Measurements from ENCODE around the gene VAV2.
A peak's percentile ranks its signal among the peaks of the same experiment; 100 is the strongest.

Gene VAV2

DNA sequence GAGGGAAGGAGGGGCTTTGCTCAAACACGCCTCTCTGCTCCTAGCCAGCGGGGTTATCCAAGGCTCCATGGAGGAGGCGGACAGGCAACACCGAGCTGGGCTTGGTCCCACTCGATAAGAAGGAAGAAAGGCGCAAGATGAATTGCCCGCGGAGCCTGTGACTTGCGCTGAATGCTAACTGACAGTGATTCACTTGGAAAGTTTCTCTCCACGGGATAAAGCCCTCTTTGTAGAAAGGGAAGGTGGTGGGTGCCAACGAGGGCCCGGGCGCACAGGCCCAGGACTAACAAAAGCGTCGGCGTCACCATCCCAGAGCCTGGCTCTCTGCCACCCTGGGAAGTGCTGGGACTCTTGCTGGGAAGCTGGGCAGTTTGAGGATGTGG, 76.0 kb downstream of the VAV2 start:
- Histone ChIP-seq H3K4me3 (ENCODE audit: low read length in 2 of 2) (no peak overlapping the region), H2BK15ac (ENCODE audit: low read length) (no peak overlapping the region)
- no peak for DNase-seq (ENCODE audit: low spot score)

DNA sequence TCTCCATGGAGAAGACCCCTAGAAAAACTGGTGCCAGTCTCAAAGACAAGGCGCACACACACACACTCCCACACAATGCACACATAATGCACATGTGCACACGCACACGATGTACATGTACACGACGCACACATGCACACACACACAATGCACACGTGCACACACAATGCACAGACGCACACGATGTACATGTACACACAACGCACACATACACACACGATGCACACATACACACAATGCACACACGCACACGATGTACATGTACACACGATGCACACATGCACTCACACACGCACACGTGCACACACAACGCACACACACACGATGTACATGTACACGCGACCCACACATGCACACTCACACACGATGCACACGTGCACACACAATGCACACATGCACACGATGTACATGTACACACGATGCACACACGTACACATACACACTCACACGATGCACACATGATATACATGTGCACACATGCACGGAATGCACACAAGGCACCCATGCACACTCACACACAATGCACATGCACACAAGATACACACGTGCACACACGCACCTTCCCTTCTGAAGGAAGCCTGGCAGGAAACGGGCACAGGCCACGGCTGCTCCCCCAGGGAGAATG, 76.5 kb downstream of the VAV2 start:
- Histone ChIP-seq H2AK5ac (ENCODE audit: low read depth, low read length) (no peak overlapping the region), H2BK5ac (ENCODE audit: low read length) (no peak overlapping the region), H3K9ac (ENCODE audit: low read depth, low read length, poor library complexity) (peak overlapping the region; percentile 50), H4K91ac (ENCODE audit: low read depth, low read length, poor library complexity) (peak overlapping the region; percentile 28), H4K8ac (ENCODE audit: low read depth, low read length) (no peak overlapping the region), H3K23ac (ENCODE audit: low read depth, low read length, poor library complexity) (peak overlapping the region; percentile 2), H3K18ac (ENCODE audit: low read length) (peak overlapping the region; percentile 40), H2BK15ac (ENCODE audit: low read length) (no peak overlapping the region), H3K36me3 (replicated peaks in 1 of 2; ENCODE audit: control insufficient read depth in 2 of 2, insufficient read depth in 2 of 2, low read length in 2 of 2) (peaks cover 0 to 6% of the 10 kb centered on the region in 2 donors), H3K79me1 (ENCODE audit: low read depth, low read length) (peaks cover 29% of the 10 kb centered on the region), H2AFZ (ENCODE audit: low read length) (no peak overlapping the region), H2BK12ac (ENCODE audit: low read length) (peak overlapping the region; percentile 65), H3K9me3 (replicated peaks in 1 of 2; ENCODE audit: control insufficient read depth in 2 of 2, insufficient read depth in 1 of 2, low read depth in 1 of 2, low read length in 2 of 2) (peaks cover 0 to 5% of the 10 kb centered on the region in 2 donors), H3K27ac (replicated peaks; ENCODE audit: low read length) (peak overlapping the region; percentile 56), H3K4ac (ENCODE audit: low read length) (peak overlapping the region; percentile 4), H3K4me1 (ENCODE audit: control insufficient read depth in 2 of 2, insufficient read depth in 1 of 2, low read depth in 1 of 2, low read length in 2 of 2) (peaks cover 34 to 47% of the 10 kb centered on the region in 2 donors), H3K27me3 (ENCODE audit: control insufficient read depth in 3 of 3, insufficient read depth in 3 of 3, low read depth in 1 of 3, low read length in 3 of 3) (no peaks in the 10 kb centered on the region), H3K4me2 (ENCODE audit: insufficient read depth, low read length, poor library complexity, severe bottlenecking) (no peak overlapping the region), H3K14ac (ENCODE audit: low read length) (peak overlapping the region; percentile 94), H3K4me3 (ENCODE audit: low read length in 2 of 2) (peak overlapping the region in 1 of 2 donors; percentile 40), H2BK120ac (ENCODE audit: low read depth, low read length) (no peak overlapping the region)
- DNase-seq (ENCODE audit: low spot score): no peak
- no CpG with 5 or more reads among the region's 30 CpGs for WGBS, 2 donors (ENCODE audit: extremely low coverage in 2 of 2, insufficient read length in 2 of 2, insufficient replicate concordance in 1 of 2)

More for the DNA sequence above, 76.0 kb downstream of the VAV2 start:
- H3K9ac ChIP-seq (ENCODE audit: low read depth, low read length, poor library complexity): no peak overlapping the region
- H2AK5ac ChIP-seq (ENCODE audit: low read depth, low read length): no peak overlapping the region
- H3K18ac ChIP-seq (ENCODE audit: low read length): peak overlapping the region; percentile 29
- H3K27ac ChIP-seq (replicated peaks; ENCODE audit: low read length): peak overlapping the region; percentile 56
- no peaks in the 10 kb centered on the region for H3K27me3 ChIP-seq (ENCODE audit: control insufficient read depth in 3 of 3, insufficient read depth in 3 of 3, low read depth in 1 of 3, low read length in 3 of 3)
- no peak overlapping the region for H2BK120ac ChIP-seq (ENCODE audit: low read depth, low read length)
- H2AFZ ChIP-seq (ENCODE audit: low read length): no peak overlapping the region
- H3K36me3 ChIP-seq (replicated peaks in 1 of 2; ENCODE audit: control insufficient read depth in 2 of 2, insufficient read depth in 2 of 2, low read length in 2 of 2): peaks cover 0 to 6% of the 10 kb centered on the region in 2 donors
- H2BK5ac ChIP-seq (ENCODE audit: low read length): no peak overlapping the region
- peak overlapping the region; percentile 2 for H3K23ac ChIP-seq (ENCODE audit: low read depth, low read length, poor library complexity)
- peaks cover 29% of the 10 kb centered on the region for H3K79me1 ChIP-seq (ENCODE audit: low read depth, low read length)
- H4K8ac ChIP-seq (ENCODE audit: low read depth, low read length): no peak overlapping the region
- H3K4me1 ChIP-seq (ENCODE audit: control insufficient read depth in 2 of 2, insufficient read depth in 1 of 2, low read depth in 1 of 2, low read length in 2 of 2): peaks cover 34 to 47% of the 10 kb centered on the region in 2 donors
- H3K14ac ChIP-seq (ENCODE audit: low read length): peak overlapping the region; percentile 94
- H3K4ac ChIP-seq (ENCODE audit: low read length): no peak overlapping the region
- peaks cover 0 to 5% of the 10 kb centered on the region in 2 donors for H3K9me3 ChIP-seq (replicated peaks in 1 of 2; ENCODE audit: control insufficient read depth in 2 of 2, insufficient read depth in 1 of 2, low read depth in 1 of 2, low read length in 2 of 2)
- no peak overlapping the region for H3K4me2 ChIP-seq (ENCODE audit: insufficient read depth, low read length, poor library complexity, severe bottlenecking)
- H4K91ac ChIP-seq (ENCODE audit: low read depth, low read length, poor library complexity): no peak overlapping the region
- H2BK12ac ChIP-seq (ENCODE audit: low read length): no peak overlapping the region
- no CpG with 5 or more reads among the region's 16 CpGs for WGBS, 2 donors (ENCODE audit: extremely low coverage in 2 of 2, insufficient read length in 2 of 2, insufficient replicate concordance in 1 of 2)

DNA sequence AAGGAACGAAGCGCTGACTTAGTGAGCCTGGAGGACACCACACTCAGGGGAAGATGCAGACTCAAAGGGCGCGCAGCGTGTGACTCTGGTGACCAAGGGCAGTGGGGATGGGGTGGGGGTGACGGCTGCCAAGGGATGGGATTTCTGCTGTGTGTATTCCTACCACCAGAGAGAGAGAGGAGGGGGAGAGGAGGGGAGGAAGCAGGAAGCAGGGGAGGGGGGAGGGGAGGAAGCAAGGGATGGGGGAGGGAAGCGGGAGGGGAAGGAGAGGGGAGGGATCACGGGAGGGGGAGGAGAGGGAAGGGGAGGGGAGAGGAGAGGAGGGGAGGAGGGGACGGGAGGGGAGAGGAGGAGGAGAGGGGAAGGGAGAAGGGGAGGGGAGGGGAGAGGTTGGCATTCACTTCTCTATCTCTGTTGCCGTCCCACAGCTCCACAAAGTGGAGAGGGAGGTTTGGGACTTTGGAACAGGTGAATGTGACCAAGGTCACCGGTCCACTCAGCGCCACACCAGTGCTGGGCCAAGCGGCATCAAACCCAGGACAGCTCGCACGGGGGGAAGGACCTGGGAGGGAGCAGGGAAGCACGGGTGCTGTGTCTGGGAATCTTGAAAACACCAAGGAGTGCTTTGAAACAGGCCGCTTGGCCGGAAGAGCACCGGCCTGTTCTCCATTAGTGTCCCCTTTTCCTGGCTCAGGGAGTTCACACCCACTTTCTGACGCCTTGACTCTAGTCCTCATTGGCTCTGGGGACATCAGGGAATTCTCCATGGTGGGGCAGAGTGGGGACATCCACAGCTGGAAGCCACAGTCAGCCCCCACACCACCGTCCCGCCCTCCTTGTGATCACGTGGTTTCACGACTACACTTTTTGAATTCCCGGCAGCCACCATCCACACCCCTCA, 77.4 kb downstream of the VAV2 start:
- Histone ChIP-seq H2BK5ac (ENCODE audit: low read length) (no peak overlapping the region), H3K4me2 (ENCODE audit: insufficient read depth, low read length, poor library complexity, severe bottlenecking) (no peak overlapping the region), H3K18ac (ENCODE audit: low read length) (peak overlapping the region; percentile 53), H3K23ac (ENCODE audit: low read depth, low read length, poor library complexity) (no peak overlapping the region), H3K9me3 (replicated peaks in 1 of 2; ENCODE audit: control insufficient read depth in 2 of 2, insufficient read depth in 1 of 2, low read depth in 1 of 2, low read length in 2 of 2) (peaks cover 0 to 5% of the 10 kb centered on the region in 2 donors), H3K14ac (ENCODE audit: low read length) (no peak overlapping the region), H2BK12ac (ENCODE audit: low read length) (no peak overlapping the region), H2AK5ac (ENCODE audit: low read depth, low read length) (peak overlapping the region; percentile 94), H3K9ac (ENCODE audit: low read depth, low read length, poor library complexity) (no peak overlapping the region), H3K4me1 (ENCODE audit: control insufficient read depth in 2 of 2, insufficient read depth in 1 of 2, low read depth in 1 of 2, low read length in 2 of 2) (peaks cover 34 to 43% of the 10 kb centered on the region in 2 donors), H2BK15ac (ENCODE audit: low read length) (peak overlapping the region; percentile 91), H2AFZ (ENCODE audit: low read length) (no peak overlapping the region), H2BK120ac (ENCODE audit: low read depth, low read length) (no peak overlapping the region), H4K91ac (ENCODE audit: low read depth, low read length, poor library complexity) (no peak overlapping the region), H3K27ac (replicated peaks; ENCODE audit: low read length) (peak overlapping the region; percentile 26), H4K8ac (ENCODE audit: low read depth, low read length) (no peak overlapping the region), H3K4me3 (ENCODE audit: low read length in 2 of 2) (no peak overlapping the region), H3K27me3 (ENCODE audit: control insufficient read depth in 3 of 3, insufficient read depth in 3 of 3, low read depth in 1 of 3, low read length in 3 of 3) (no peaks in the 10 kb centered on the region), H3K79me1 (ENCODE audit: low read depth, low read length) (peaks cover 24% of the 10 kb centered on the region), H3K36me3 (replicated peaks in 1 of 2; ENCODE audit: control insufficient read depth in 2 of 2, insufficient read depth in 2 of 2, low read length in 2 of 2) (peaks cover 0 to 4% of the 10 kb centered on the region in 2 donors), H3K4ac (ENCODE audit: low read length) (no peak overlapping the region)
- WGBS, 2 donors (ENCODE audit: extremely low coverage in 2 of 2, insufficient read length in 2 of 2, insufficient replicate concordance in 1 of 2): no CpG with 5 or more reads among the region's 25 CpGs
- no peak for DNase-seq (ENCODE audit: low spot score)

Measured in neuronal stem cell (in vitro differentiated cells).